ENCODE results near the gene TMEM100. TPM values are rescaled to one million over a fixed set of nuclear protein-coding genes. Genes with fewer than 3 reads are reported as not detected.

TMEM100 gene
- total and polyA plus RNA-seq, 2 donors (not counting 3 experiments of a cell fraction or from before 2014, with no cell fraction given), result not detected

DNA sequence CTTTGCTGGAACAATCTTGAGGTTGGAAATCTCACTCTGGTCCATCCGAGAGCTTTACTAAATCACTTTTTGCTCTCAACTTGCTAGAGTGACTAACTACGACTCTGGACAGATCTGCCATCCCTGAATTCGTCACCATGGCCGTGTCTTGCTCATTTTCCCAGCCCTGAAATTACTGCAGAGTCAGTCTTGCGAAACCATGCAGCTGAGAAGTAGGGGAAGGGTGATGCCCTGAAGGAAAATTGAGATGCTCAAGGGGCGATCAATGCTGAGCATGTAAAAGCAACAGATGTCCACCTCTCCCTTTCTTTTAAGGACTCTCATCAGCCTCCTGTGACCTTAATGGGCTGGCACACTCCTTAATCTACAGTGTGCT is 46.9 kb upstream of the TMEM100 start:
- ChIA-PET POLR2A (no interaction called here), CTCF (interaction anchor here (0.7 to 4.5 kb wide), 27 partner anchors 12 to 946 kb away, joined by 3 to 86 read pairs (median 5); partner anchors contain the start of genes PCTP and TMEM100)
- peaks cover 7 to 19% of the 10 kb centered on the region in 2 experiments for H3K36me3 ChIP-seq (ENCODE audit: control insufficient read depth in 2 of 2, extremely low read depth in 1 of 2, insufficient read depth in 2 of 2, low read length in 2 of 2)
- H3K79me2 ChIP-seq (ENCODE audit: control insufficient read depth, insufficient read depth, low read length), result peaks cover 2% of the 10 kb centered on the region
- no peak overlapping the region for H3K27ac ChIP-seq (ENCODE audit: insufficient read depth, low read depth, low read length)
- FAIRE-seq (no peak), DNase-seq (ENCODE audit: low read depth, low spot score) (no peak)
- no peaks in the 10 kb centered on the region for H3K9me3 ChIP-seq (replicated peaks; ENCODE audit: control insufficient read depth, insufficient read depth, low read length)
- H4K20me1 ChIP-seq (replicated peaks; ENCODE audit: control insufficient read depth, extremely low read depth, insufficient read depth, low read length), result no peaks in the 10 kb centered on the region
- dilution Hi-C loops (cut with MboI; ENCODE audit: extremely low pct_ligation_motif_present, low sequenced_read_pairs) (no loop called here), intact Hi-C loops (cut with micrococcal nuclease) (no loop called here)
- no TSS peak for BruUV-seq (replicated peaks)
- H3K4me3 ChIP-seq (replicated peaks in 1 of 3; ENCODE audit: insufficient read depth in 1 of 3, low read depth in 1 of 3, low read length in 3 of 3), result no peak overlapping the region
- H2AFZ ChIP-seq (ENCODE audit: low read depth, low read length), result no peak overlapping the region
- no peaks in the 10 kb centered on the region for H3K27me3 ChIP-seq (ENCODE audit: control insufficient read depth in 2 of 2, insufficient read depth in 2 of 2, low read length in 2 of 2)
- peaks cover under 1% of the 10 kb centered on the region for H3K4me1 ChIP-seq (ENCODE audit: control insufficient read depth, extremely low read depth, insufficient read depth, low read length)
- no peaks in the 10 kb centered on the region for H3K9me1 ChIP-seq (replicated peaks; ENCODE audit: control insufficient read depth, extremely low read depth, insufficient read depth, low read length)
- no peak overlapping the region for H3K9ac ChIP-seq (replicated peaks; ENCODE audit: extremely low read depth, insufficient read depth, low read length)
- TF ChIP-seq, protein P1, sequence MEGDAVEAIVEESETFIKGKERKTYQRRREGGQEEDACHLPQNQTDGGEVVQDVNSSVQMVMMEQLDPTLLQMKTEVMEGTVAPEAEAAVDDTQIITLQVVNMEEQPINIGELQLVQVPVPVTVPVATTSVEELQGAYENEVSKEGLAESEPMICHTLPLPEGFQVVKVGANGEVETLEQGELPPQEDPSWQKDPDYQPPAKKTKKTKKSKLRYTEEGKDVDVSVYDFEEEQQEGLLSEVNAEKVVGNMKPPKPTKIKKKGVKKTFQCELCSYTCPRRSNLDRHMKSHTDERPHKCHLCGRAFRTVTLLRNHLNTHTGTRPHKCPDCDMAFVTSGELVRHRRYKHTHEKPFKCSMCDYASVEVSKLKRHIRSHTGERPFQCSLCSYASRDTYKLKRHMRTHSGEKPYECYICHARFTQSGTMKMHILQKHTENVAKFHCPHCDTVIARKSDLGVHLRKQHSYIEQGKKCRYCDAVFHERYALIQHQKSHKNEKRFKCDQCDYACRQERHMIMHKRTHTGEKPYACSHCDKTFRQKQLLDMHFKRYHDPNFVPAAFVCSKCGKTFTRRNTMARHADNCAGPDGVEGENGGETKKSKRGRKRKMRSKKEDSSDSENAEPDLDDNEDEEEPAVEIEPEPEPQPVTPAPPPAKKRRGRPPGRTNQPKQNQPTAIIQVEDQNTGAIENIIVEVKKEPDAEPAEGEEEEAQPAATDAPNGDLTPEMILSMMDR (IDR thresholded peaks at IDR 0.05; ENCODE audit: extremely low read depth in 1 of 2, insufficient read depth in 1 of 2, low read depth in 1 of 2, low read length in 2 of 2), result no peak
- TF ChIP-seq GATA2 (IDR thresholded peaks at IDR 0.05; ENCODE audit: insufficient read depth, insufficient read length, low read depth, low read length), result no peak
- TF ChIP-seq EZH2 (IDR thresholded peaks at IDR 0.05; ENCODE audit: borderline replicate concordance, low read depth, low read length, severe bottlenecking), result no peak
- no peak for TF ChIP-seq JUN (IDR thresholded peaks at IDR 0.05; ENCODE audit: borderline replicate concordance, insufficient read depth, insufficient read length, low read depth)
- TF ChIP-seq MYC (IDR thresholded peaks at IDR 0.05; ENCODE audit: low read depth, low read length), result no peak
- TF ChIP-seq, protein P2, sequence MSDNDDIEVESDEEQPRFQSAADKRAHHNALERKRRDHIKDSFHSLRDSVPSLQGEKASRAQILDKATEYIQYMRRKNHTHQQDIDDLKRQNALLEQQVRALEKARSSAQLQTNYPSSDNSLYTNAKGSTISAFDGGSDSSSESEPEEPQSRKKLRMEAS (IDR thresholded peaks at IDR 0.05; ENCODE audit: insufficient read depth, insufficient read length), result no peak
- no peak for TF ChIP-seq POLR2AphosphoS5 (IDR thresholded peaks at IDR 0.05; ENCODE audit: insufficient read depth, low read depth, low read length)
- no peak for TF ChIP-seq POLR2A (IDR thresholded peaks at IDR 0.05; ENCODE audit: low read depth, low read length)
- no peak for TF ChIP-seq FOS (IDR thresholded peaks at IDR 0.05; ENCODE audit: borderline replicate concordance, insufficient read depth, low read length)
- H3K4me2 ChIP-seq (ENCODE audit: insufficient read depth, low read length), result no peak overlapping the region

All from endothelial cell of umbilical vein (primary cell).